Measurements from ENCODE around the gene CCDC32.

CCDC32 gene

GRCh38 chr15:40511472-40512133, 53.2 kb downstream of the CCDC32 start:
- DNase-seq, result no peak

- DNase-seq, result no peak
Measured at GRCh38 chr15:40511093-40511471, 53.8 kb downstream of the CCDC32 start.

- no peak for DNase-seq
Measured at GRCh38 chr15:40510201-40510600, 54.6 kb downstream of the CCDC32 start.

- DNase-seq, result no peak
Measured at GRCh38 chr15:40508216-40508615, 56.6 kb downstream of the CCDC32 start.

- DNase-seq, result peak; percentile 44
Measured at GRCh38 chr15:40506964-40507571, 57.8 kb downstream of the CCDC32 start.

Measured in NCI-H524 treated with DMSO at 0.1 percent for 48 hours (cell line).